ENCODE results near the gene PDE6A.

PDE6A gene

DNA sequence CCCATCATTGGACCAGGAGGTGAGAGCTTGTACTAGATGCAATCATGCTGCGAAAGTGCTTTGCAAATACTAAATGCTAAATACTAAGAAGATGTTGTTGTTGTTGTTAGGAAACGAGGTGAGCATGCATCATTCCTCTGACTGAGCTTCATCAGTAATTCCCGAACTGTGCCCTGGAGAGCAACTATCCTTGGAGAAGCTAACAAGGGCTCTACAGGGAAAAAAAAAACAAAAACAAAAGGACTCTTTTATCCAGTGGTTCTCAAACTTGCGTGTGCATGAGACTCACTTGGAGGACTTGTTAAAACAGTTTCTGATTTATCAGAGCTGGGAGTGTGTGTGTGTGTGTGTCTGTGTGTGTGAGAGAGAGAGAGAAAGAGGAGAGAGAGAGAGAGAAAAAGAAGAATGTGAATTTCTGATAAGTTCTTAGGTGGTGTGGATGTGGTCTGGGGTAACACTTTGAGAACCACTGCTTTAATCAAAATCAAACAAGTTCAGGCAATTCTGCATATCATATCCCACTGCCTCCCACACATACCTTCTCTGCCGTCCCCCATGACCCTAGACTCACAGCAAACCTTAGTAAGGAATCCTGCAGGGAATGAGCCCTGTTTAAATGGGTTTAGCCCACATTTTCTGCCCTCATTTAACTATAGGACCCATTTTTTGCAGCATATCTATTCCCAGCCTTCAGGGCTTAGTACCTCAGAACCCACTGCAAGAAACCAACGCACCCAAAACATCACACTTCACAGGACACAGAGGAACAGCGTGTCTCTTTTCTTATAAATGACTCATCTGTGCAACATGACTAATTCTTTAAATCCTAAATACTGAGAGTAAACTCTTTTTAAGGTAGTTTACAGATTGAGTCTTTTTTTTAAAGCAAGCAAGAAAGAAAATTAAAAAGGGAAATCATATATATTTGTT, 48.9 kb downstream of the PDE6A start:
- DNase-seq, result no peak
- Histone ChIP-seq H3K27ac (no peak overlapping the region), H3K27me3 (replicated peaks) (no peaks in the 10 kb centered on the region), H3K36me3 (replicated peaks) (no peaks in the 10 kb centered on the region), H3K4me3 (ENCODE audit: low read depth, low read length) (no peak overlapping the region)
- in situ Hi-C loops (cut with HindIII; ENCODE audit: low pct_ligation_motif_present, low sequenced_read_pairs), result no loop called here
- TF ChIP-seq, protein P1, sequence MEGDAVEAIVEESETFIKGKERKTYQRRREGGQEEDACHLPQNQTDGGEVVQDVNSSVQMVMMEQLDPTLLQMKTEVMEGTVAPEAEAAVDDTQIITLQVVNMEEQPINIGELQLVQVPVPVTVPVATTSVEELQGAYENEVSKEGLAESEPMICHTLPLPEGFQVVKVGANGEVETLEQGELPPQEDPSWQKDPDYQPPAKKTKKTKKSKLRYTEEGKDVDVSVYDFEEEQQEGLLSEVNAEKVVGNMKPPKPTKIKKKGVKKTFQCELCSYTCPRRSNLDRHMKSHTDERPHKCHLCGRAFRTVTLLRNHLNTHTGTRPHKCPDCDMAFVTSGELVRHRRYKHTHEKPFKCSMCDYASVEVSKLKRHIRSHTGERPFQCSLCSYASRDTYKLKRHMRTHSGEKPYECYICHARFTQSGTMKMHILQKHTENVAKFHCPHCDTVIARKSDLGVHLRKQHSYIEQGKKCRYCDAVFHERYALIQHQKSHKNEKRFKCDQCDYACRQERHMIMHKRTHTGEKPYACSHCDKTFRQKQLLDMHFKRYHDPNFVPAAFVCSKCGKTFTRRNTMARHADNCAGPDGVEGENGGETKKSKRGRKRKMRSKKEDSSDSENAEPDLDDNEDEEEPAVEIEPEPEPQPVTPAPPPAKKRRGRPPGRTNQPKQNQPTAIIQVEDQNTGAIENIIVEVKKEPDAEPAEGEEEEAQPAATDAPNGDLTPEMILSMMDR (IDR thresholded peaks at IDR 0.05; ENCODE audit: low read depth, low read length, missing control alignments), result no peak

- H3K4me3 ChIP-seq (ENCODE audit: low read depth, low read length), result no peak overlapping the region
- in situ Hi-C loops (cut with HindIII; ENCODE audit: low pct_ligation_motif_present, low sequenced_read_pairs), result no loop called here
- no peaks in the 10 kb centered on the region for H3K27me3 ChIP-seq (replicated peaks)
- TF ChIP-seq, protein P1 (IDR thresholded peaks at IDR 0.05; ENCODE audit: low read depth, low read length, missing control alignments), result no peak
- H3K27ac ChIP-seq, result no peak overlapping the region
- H3K36me3 ChIP-seq (replicated peaks), result no peaks in the 10 kb centered on the region
- no peak for DNase-seq
These were observed 50.4 kb downstream of the PDE6A start for GRCh38 chr5:149894237-149894636.

DNA sequence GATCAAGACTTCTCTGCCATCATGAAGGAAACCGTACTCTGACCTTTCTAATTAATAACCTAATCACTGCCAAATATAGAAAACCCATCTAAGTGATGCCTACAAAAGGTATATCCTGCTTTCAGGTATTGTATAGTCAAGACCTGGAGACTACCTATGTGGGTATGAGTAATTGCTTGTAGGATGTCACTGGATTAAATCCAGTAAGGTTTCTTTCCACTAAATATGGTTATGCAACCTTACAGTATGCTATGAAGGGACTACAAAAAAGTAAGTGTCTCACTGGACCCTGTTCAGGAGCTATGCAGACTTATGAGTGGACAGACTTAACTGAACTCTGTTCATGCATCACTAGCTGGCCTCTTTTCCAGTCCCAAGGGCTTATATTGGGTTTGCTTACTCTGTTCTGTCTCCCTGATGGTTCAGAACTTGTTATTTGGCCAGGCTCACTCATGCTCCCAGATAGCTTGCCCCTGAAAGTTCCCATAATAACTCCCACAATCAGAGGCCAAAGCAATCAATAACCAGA, 51.1 kb downstream of the PDE6A start:
- Histone ChIP-seq H3K27ac (no peak overlapping the region), H3K4me3 (ENCODE audit: low read depth, low read length) (no peak overlapping the region), H3K36me3 (replicated peaks) (no peaks in the 10 kb centered on the region), H3K27me3 (replicated peaks) (no peaks in the 10 kb centered on the region)
- TF ChIP-seq, protein P1 (IDR thresholded peaks at IDR 0.05; ENCODE audit: low read depth, low read length, missing control alignments), result no peak
- in situ Hi-C loops (cut with HindIII; ENCODE audit: low pct_ligation_motif_present, low sequenced_read_pairs), result no loop called here
- no peak for DNase-seq

- TF ChIP-seq, protein P1 (IDR thresholded peaks at IDR 0.05; ENCODE audit: low read depth, low read length, missing control alignments), result no peak
- no peaks in the 10 kb centered on the region for H3K27me3 ChIP-seq (replicated peaks)
- no peak overlapping the region for H3K4me3 ChIP-seq (ENCODE audit: low read depth, low read length)
- in situ Hi-C loops (cut with HindIII; ENCODE audit: low pct_ligation_motif_present, low sequenced_read_pairs), result no loop called here
- H3K27ac ChIP-seq, result no peak overlapping the region
- DNase-seq, result no peak
- no peaks in the 10 kb centered on the region for H3K36me3 ChIP-seq (replicated peaks)
These were observed 52.0 kb downstream of the PDE6A start for GRCh38 chr5:149892594-149892993.

GRCh38 chr5:149888280-149888679, 56.3 kb downstream of the PDE6A start:
- DNase-seq, result no peak
- in situ Hi-C loops (cut with HindIII; ENCODE audit: low pct_ligation_motif_present, low sequenced_read_pairs), result no loop called here
- H3K27me3 ChIP-seq (replicated peaks), result no peaks in the 10 kb centered on the region
- peak overlapping the region; percentile 46 for H3K27ac ChIP-seq
- no peak overlapping the region for H3K4me3 ChIP-seq (ENCODE audit: low read depth, low read length)
- no peaks in the 10 kb centered on the region for H3K36me3 ChIP-seq (replicated peaks)
- TF ChIP-seq, protein P1 (IDR thresholded peaks at IDR 0.05; ENCODE audit: low read depth, low read length, missing control alignments), result no peak

Measured in brain microvascular endothelial cell (primary cell).